Measurements from ENCODE around the gene RNASEL. TPM values are rescaled to one million over a fixed set of nuclear protein-coding genes. Genes with fewer than 3 reads are reported as not detected.

The RNASEL gene
- total RNA-seq, 1 experiment from 2014 or later: 7.0 TPM

GRCh38 chr1:182596934-182597333 lies 7.9 kb upstream of the RNASEL start:
- Mint-ChIP-seq H3K9me3 (ENCODE audit: low read depth, unreplicated experiment) (no peaks in the 10 kb centered on the region), H3K36me3 (ENCODE audit: insufficient read depth, unreplicated experiment) (no peaks in the 10 kb centered on the region), H3K27ac (ENCODE audit: unreplicated experiment) (no peak overlapping the region), H3K4me3 (ENCODE audit: low read depth, unreplicated experiment) (no peak overlapping the region), H3K4me1 (ENCODE audit: low read depth, unreplicated experiment) (no peaks in the 10 kb centered on the region), H3K27me3 (ENCODE audit: unreplicated experiment) (peaks cover 42% of the 10 kb centered on the region)
- no TSS peak for BruUV-seq (replicated peaks)
- CTCF ChIA-PET: interaction anchor here (14.5 kb wide), 1 partner anchor 187 kb away, joined by 226 read pairs; no protein-coding TSS in a partner anchor
- DNase-seq: no peak
- TF ChIP-seq CTCF (IDR thresholded peaks at IDR 0.05; ENCODE audit: unreplicated experiment): no peak
- intact Hi-C loops (cut with micrococcal nuclease; ENCODE audit: unreplicated experiment): no loop called here

GRCh38 chr1:182595641-182596240 lies 6.7 kb upstream of the RNASEL start:
- peak; percentile 85 for TF ChIP-seq CTCF (IDR thresholded peaks at IDR 0.05; ENCODE audit: unreplicated experiment)
- no TSS peak for BruUV-seq (replicated peaks)
- intact Hi-C loops (cut with micrococcal nuclease; ENCODE audit: unreplicated experiment): loop anchor here (2.0 kb wide), 1 partner anchor 511 kb away; no protein-coding TSS in a partner anchor
- CTCF ChIA-PET: interaction anchor here (0.7 to 14.5 kb wide), 9 partner anchors 9 to 511 kb away, joined by 3 to 226 read pairs (median 4); no protein-coding TSS in a partner anchor
- no peaks in the 10 kb centered on the region for H3K4me1 Mint-ChIP-seq (ENCODE audit: low read depth, unreplicated experiment)
- H3K9me3 Mint-ChIP-seq (ENCODE audit: low read depth, unreplicated experiment): no peaks in the 10 kb centered on the region
- no peaks in the 10 kb centered on the region for H3K36me3 Mint-ChIP-seq (ENCODE audit: insufficient read depth, unreplicated experiment)
- DNase-seq: peak; percentile 78
- peaks cover 49% of the 10 kb centered on the region for H3K27me3 Mint-ChIP-seq (ENCODE audit: unreplicated experiment)
- H3K27ac Mint-ChIP-seq (ENCODE audit: unreplicated experiment): no peak overlapping the region
- no peak overlapping the region for H3K4me3 Mint-ChIP-seq (ENCODE audit: low read depth, unreplicated experiment)

- no peaks in the 10 kb centered on the region for H3K9me3 Mint-ChIP-seq (ENCODE audit: low read depth, unreplicated experiment)
- BruUV-seq (replicated peaks): no TSS peak
- no peak overlapping the region for H3K4me3 Mint-ChIP-seq (ENCODE audit: low read depth, unreplicated experiment)
- H3K27ac Mint-ChIP-seq (ENCODE audit: unreplicated experiment): peak overlapping the region; percentile 19
- H3K27me3 Mint-ChIP-seq (ENCODE audit: unreplicated experiment): peaks cover 28% of the 10 kb centered on the region
- intact Hi-C loops (cut with micrococcal nuclease; ENCODE audit: unreplicated experiment): loop anchor here (2.0 kb wide), 1 partner anchor 143 kb away; no protein-coding TSS in a partner anchor
- TF ChIP-seq CTCF (IDR thresholded peaks at IDR 0.05; ENCODE audit: unreplicated experiment): no peak
- H3K4me1 Mint-ChIP-seq (ENCODE audit: low read depth, unreplicated experiment): no peaks in the 10 kb centered on the region
- peaks cover 10% of the 10 kb centered on the region for H3K36me3 Mint-ChIP-seq (ENCODE audit: insufficient read depth, unreplicated experiment)
- CTCF ChIA-PET: interaction anchor here (2.5 kb wide), 1 partner anchor 192 kb away, joined by 6 read pairs; no protein-coding TSS in a partner anchor
- no peak for DNase-seq
Measured at GRCh38 chr1:182589931-182590330, 875 bp upstream of the RNASEL start.

GRCh38 chr1:182589520-182589919 lies 464 bp upstream of the RNASEL start:
- Mint-ChIP-seq H3K9me3 (ENCODE audit: low read depth, unreplicated experiment) (no peaks in the 10 kb centered on the region), H3K36me3 (ENCODE audit: insufficient read depth, unreplicated experiment) (peaks cover 10% of the 10 kb centered on the region), H3K4me3 (ENCODE audit: low read depth, unreplicated experiment) (peak overlapping the region; percentile 90), H3K27ac (ENCODE audit: unreplicated experiment) (peak overlapping the region; percentile 95), H3K27me3 (ENCODE audit: unreplicated experiment) (peaks cover 28% of the 10 kb centered on the region), H3K4me1 (ENCODE audit: low read depth, unreplicated experiment) (no peaks in the 10 kb centered on the region)
- BruUV-seq (replicated peaks): no TSS peak
- no peak for DNase-seq
- CTCF ChIA-PET: interaction anchor here (2.1 to 2.5 kb wide), 2 partner anchors 193 to 197 kb away, joined by 6 to 9 read pairs; no protein-coding TSS in a partner anchor
- no peak for TF ChIP-seq CTCF (IDR thresholded peaks at IDR 0.05; ENCODE audit: unreplicated experiment)
- intact Hi-C loops (cut with micrococcal nuclease; ENCODE audit: unreplicated experiment): loop anchor here (2.0 kb wide), 1 partner anchor 143 kb away; no protein-coding TSS in a partner anchor
